Omental fat pad (tissue), 4 donors: Measurements from ENCODE around the gene BCAR3. TPM values are rescaled to one million over a fixed set of nuclear protein-coding genes. Genes with fewer than 3 reads are reported as not detected.
"Not testable (repeated sequence)": the region's sequence is repeated elsewhere in the genome, so short reads cannot be mapped to it uniquely, and the experiment has no call there.

Experiments used
- ATAC-seq: fragments of 150-250 bp; one replicate; pipeline ENCODE4 v1.9.1; 2016; ENCODE audit warnings: mild to moderate bottlenecking, moderate library complexity; ENCODE audit not compliant: low FRiP score
- DNase-seq: peaks from one replicate; pipeline ENCODE4 v3.0.0-alpha.2; 2019; ENCODE audit warnings: low spot score
- CTCF ChIP-seq, 3 donors: fragments of 450-650 bp; IDR thresholded peaks; one replicate each; pipeline ENCODE4 v1.5.1; 2016 to 2017; ENCODE audit warnings: antibody characterized with exemption in 3 of 3, mild to moderate bottlenecking in 3 of 3, moderate library complexity in 2 of 3
- total RNA-seq, 4 donors: library from RNA; depleted of rRNA; stranded (reverse); fragments of >200 nt; gene quantifications; one replicate each; pipeline ENCODE4 v1.1.0, GENCODE V29; 2016

BCAR3 gene
- total RNA-seq, 4 donors from 2014 or later: 43.7 to 73.5 (median 45.8) TPM

- ATAC-seq: no peak
- TF ChIP-seq CTCF (IDR thresholded peaks at IDR 0.05): no peak
Observed at GRCh38 chr1:93653656-93654055, 28.0 kb downstream of the BCAR3 start.

GRCh38 chr1:93652323-93652949 is 29.2 kb downstream of the BCAR3 start:
- no peak for TF ChIP-seq CTCF (IDR thresholded peaks at IDR 0.05)
- no peak for DNase-seq
- no peak for ATAC-seq

More at GRCh38 chr1:93653656-93654055, 28.0 kb downstream of the BCAR3 start:
- no peak for DNase-seq

- DNase-seq (no peak), ATAC-seq (no peak)
- no peak for TF ChIP-seq CTCF (IDR thresholded peaks at IDR 0.05)
Observed at GRCh38 chr1:93651695-93652094, 29.9 kb downstream of the BCAR3 start.

GRCh38 chr1:93650159-93650558 is 31.5 kb downstream of the BCAR3 start:
- ATAC-seq, DNase-seq: not testable (repeated sequence)

GRCh38 chr1:93649231-93649630 is 32.4 kb downstream of the BCAR3 start:
- no peak for DNase-seq
- ATAC-seq: peak; percentile 51
- TF ChIP-seq CTCF (IDR thresholded peaks at IDR 0.05): no peak

- ATAC-seq: no peak
- no peak for TF ChIP-seq CTCF (IDR thresholded peaks at IDR 0.05)
- DNase-seq: no peak
Observed at GRCh38 chr1:93648656-93649055, 33.0 kb downstream of the BCAR3 start.

- no peak for DNase-seq
- TF ChIP-seq CTCF (IDR thresholded peaks at IDR 0.05): no peak
- no peak for ATAC-seq
Observed at GRCh38 chr1:93641527-93641926, 40.1 kb downstream of the BCAR3 start.
